ENCODE data around the gene SLC15A2. TPM values are rescaled to one million over a fixed set of nuclear protein-coding genes. Genes with fewer than 3 reads are reported as not detected.

SLC15A2 gene
- total RNA-seq, 2 donors from 2014 or later = 7.1 to 7.5 TPM

DNA sequence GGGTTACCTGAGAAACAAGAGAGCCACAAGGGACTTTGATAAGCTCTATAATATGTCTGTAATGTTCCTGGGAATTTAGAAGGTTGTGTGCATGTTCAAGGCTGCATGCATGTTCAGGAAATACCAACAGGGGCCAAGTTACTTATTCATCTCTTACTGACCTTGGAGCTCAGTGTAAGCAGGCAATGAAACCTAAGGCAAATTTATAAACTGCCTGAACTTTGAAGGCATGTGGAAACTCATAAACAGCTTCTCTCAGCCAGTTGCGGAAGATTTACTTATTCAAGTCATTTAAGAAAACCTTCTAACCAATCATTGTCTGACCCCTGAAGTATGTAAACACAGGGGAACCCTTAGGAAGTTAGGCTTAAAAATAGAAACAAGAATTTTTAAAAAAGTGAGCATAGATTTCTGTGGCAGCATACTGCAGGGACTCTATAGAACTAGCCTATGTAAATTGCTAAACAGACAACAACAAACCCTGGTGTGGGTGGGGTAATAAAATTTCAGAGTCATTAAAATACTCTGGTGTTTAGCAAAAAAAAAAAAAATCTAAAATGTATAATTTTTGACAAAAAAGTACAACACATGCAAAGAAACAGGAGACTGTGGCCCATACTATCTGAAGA is 57.2 kb downstream of the SLC15A2 start:
- Mint-ChIP-seq H3K27me3 (no peaks in the 10 kb centered on the region), H3K4me3 (no peak overlapping the region), H3K9me3 (peaks cover 10% of the 10 kb centered on the region), H3K36me3 (ENCODE audit: low read depth) (no peaks in the 10 kb centered on the region), H3K27ac (no peak overlapping the region), H3K4me1 (no peaks in the 10 kb centered on the region)
- ATAC-seq (replicated peaks) = no peak

DNA sequence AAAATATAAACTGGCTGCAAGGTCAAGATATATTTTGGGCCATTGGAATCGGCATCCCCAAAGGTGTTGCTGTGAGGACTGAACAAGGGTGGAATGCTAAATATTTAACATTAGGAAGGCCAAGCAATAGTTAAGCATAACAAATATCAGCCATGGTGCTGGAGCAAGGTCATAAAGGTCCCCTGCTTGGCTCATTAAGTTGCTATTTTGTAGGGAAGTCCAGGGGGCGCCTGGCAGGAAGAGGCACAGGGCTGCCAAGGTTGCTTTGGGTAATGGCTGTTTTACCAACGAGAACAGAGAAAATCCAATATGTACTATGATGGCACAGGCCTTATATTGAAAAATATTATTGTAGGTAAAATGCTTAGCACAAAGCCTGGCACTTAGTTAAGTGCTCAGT is 62.2 kb downstream of the SLC15A2 start:
- Mint-ChIP-seq H3K4me1 (no peaks in the 10 kb centered on the region), H3K27ac (no peak overlapping the region), H3K27me3 (peaks cover 3% of the 10 kb centered on the region), H3K36me3 (ENCODE audit: low read depth) (no peaks in the 10 kb centered on the region), H3K4me3 (no peak overlapping the region), H3K9me3 (peaks cover 12% of the 10 kb centered on the region)
- ATAC-seq (replicated peaks) = no peak

DNA sequence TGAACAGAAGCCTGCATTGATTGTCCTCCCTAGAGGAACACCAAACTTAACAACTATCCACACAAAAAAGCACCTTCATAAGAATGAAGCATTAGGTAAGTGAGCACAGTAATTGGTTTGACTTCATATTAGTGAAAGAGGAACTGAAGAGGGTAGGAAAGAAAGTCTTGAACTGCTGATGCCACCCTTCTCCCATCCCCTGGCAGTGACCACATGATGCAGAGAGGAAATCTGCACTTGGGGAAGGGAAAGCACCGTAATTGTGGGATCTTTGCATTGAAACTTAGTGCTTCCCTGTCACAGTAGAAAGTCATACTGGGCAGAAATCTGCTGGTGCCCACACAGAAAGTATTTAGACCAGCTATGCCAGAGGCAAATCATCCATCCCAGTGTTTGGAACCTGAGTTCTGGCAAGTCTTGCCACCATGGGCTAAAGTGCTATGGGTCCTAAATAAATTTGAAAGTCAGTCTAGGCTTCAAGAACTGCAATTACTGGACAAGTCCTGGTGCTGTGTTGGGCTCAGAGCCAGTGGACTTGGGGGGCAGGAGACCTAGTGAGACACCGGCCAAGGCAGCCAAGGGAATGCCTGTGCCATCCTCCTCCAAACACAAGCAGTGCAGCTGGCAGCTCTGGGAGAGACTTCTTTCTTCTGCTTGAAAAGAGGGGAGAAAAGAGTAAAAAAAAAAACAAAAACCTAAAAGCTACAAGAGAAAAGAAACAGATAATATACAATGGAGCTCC is 63.6 kb downstream of the SLC15A2 start:
- no peaks in the 10 kb centered on the region for H3K36me3 Mint-ChIP-seq (ENCODE audit: low read depth)
- no peak for ATAC-seq (replicated peaks)
- no peak overlapping the region for H3K4me3 Mint-ChIP-seq
- H3K4me1 Mint-ChIP-seq = no peaks in the 10 kb centered on the region
- no peak overlapping the region for H3K27ac Mint-ChIP-seq
- H3K9me3 Mint-ChIP-seq = peaks cover 10% of the 10 kb centered on the region
- peaks cover 6% of the 10 kb centered on the region for H3K27me3 Mint-ChIP-seq

DNA sequence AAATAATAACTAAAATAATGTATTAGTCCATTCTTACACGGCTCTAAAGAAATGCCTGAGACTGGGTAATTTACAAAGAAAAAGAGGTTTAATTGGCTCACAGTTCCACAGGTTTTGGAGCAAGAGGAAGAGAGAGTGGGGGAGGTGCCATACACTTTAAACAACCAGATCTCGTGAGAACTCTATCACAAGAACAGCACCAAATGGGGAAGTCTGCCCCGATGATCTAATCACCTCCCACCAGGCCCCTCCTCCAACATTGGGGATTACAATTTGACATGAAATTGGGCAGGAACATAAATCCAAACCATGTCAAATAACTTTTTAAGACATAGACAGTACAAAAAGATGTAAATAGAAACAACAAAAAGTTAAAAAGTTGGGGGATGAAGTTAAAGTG is 64.6 kb downstream of the SLC15A2 start:
- Mint-ChIP-seq H3K27me3 (peaks cover 6% of the 10 kb centered on the region), H3K36me3 (ENCODE audit: low read depth) (no peaks in the 10 kb centered on the region), H3K4me3 (no peak overlapping the region), H3K4me1 (no peaks in the 10 kb centered on the region), H3K27ac (no peak overlapping the region), H3K9me3 (peaks cover 12% of the 10 kb centered on the region)
- ATAC-seq (replicated peaks) = no peak

DNA sequence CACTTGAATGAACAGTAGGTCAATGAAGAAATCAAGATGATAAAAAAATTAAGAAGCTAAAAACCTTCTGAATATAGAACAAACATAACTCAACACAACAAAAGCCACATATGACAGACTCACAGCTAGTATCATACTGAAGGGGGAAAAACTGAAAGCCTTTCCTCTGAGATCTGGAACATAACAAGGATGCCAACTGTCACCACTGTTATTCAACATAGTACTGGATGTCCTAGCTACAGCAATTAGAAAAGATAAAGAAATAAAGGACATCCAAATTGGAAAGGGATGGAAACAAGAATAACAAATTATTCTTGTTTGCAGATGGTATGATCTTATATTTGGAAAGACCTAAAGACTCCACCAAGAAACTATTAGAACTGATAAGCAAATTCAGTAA is 67.1 kb downstream of the SLC15A2 start:
- ATAC-seq (replicated peaks) = no peak
- Mint-ChIP-seq H3K4me1 (no peaks in the 10 kb centered on the region), H3K27ac (no peak overlapping the region), H3K9me3 (peaks cover 13% of the 10 kb centered on the region), H3K36me3 (ENCODE audit: low read depth) (no peaks in the 10 kb centered on the region), H3K4me3 (no peak overlapping the region), H3K27me3 (peaks cover 6% of the 10 kb centered on the region)

DNA sequence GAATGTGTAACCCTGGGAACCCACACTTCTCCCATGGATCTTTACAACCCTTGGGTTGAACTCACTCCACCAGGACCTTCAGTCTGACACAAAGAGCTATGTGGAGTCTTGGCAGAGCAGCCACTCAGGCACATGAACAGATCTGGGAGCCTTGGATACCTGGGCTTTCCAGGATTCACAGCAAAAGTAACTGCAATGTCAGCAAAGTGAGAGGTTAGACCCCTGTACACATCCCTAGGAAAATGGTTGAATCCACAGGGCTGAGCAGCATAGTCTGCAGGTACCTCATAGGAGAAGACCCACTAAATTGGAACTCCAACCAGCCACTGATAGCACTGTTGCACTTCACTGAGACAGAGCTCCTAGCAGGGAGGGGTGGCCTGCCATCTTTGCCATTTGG is 68.2 kb downstream of the SLC15A2 start:
- ATAC-seq (replicated peaks) = no peak
- no peak overlapping the region for H3K4me3 Mint-ChIP-seq

DNA sequence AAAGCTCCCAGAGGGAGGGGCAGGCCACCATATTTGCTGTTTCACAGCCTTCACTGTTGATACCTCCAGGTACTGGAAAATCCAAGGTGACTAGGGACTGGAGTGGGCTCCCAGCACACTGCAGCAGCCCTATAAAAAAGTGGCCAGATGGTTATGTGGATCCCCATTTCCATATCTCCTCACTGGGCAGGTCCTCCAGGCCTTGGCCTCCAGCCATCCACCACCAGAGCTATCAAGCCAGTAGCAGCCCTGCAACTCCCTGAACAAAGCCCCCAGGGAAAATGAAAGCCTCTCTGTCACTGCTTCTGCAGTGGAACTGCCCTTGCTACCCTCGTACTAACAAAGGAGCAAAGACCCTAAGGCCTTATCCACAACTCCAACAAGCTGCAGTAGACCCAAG is 69.4 kb downstream of the SLC15A2 start:
- H3K27ac Mint-ChIP-seq = no peak overlapping the region
- peaks cover 6% of the 10 kb centered on the region for H3K27me3 Mint-ChIP-seq
- H3K4me3 Mint-ChIP-seq = no peak overlapping the region
- peaks cover 13% of the 10 kb centered on the region for H3K9me3 Mint-ChIP-seq
- H3K36me3 Mint-ChIP-seq (ENCODE audit: low read depth) = no peaks in the 10 kb centered on the region
- no peak for ATAC-seq (replicated peaks)
- H3K4me1 Mint-ChIP-seq = no peaks in the 10 kb centered on the region

More for the DNA sequence above, 68.2 kb downstream of the SLC15A2 start:
- no peaks in the 10 kb centered on the region for H3K4me1 Mint-ChIP-seq
- H3K27ac Mint-ChIP-seq = no peak overlapping the region
- H3K36me3 Mint-ChIP-seq (ENCODE audit: low read depth) = no peaks in the 10 kb centered on the region
- H3K27me3 Mint-ChIP-seq = peaks cover 6% of the 10 kb centered on the region
- peaks cover 13% of the 10 kb centered on the region for H3K9me3 Mint-ChIP-seq

DNA sequence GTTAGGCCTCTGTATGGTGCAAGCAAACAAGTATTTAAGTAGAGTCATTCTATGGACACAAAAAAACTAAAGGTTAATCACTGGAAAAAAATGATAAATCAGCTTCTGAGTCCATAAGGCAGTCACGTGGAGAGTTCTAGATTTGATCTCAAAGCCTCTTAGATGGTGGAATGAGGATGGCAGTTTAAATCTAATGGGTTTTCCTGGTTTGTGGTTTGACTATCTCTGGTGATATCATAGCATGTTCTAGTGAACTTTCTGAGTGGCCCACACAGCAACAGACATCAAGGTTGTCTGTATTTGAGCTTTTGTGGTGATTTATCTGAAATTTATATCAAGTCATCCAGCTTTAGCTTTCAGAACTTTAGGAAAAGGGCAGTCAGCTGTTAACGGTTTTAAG is 75.4 kb downstream of the SLC15A2 start:
- Mint-ChIP-seq H3K27me3 (no peaks in the 10 kb centered on the region), H3K4me1 (no peaks in the 10 kb centered on the region), H3K27ac (no peak overlapping the region), H3K4me3 (no peak overlapping the region), H3K36me3 (ENCODE audit: low read depth) (no peaks in the 10 kb centered on the region), H3K9me3 (no peaks in the 10 kb centered on the region)
- ATAC-seq (replicated peaks) = no peak

DNA sequence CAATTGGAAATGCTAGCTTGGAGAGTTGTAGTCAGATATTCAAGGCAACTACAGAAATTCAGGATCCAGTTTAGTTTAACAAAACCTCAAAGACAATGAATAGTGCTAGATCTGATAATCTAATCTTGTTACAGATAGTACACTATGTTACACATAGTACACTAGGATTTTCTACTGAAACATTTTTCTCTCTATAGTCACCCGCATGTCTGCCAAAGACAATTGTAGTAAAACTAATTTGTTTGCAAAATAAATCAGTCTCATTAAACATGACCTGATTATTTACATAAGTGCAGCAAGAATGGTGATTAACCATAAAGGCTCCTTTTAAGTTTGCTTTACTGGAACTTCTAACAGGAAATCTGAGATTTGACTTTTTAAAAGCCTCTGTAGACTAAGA is 75.8 kb downstream of the SLC15A2 start:
- no peaks in the 10 kb centered on the region for H3K4me1 Mint-ChIP-seq
- H3K4me3 Mint-ChIP-seq = no peak overlapping the region
- no peak for ATAC-seq (replicated peaks)
- H3K27ac Mint-ChIP-seq = no peak overlapping the region
- H3K9me3 Mint-ChIP-seq = no peaks in the 10 kb centered on the region
- no peaks in the 10 kb centered on the region for H3K36me3 Mint-ChIP-seq (ENCODE audit: low read depth)
- no peaks in the 10 kb centered on the region for H3K27me3 Mint-ChIP-seq

DNA sequence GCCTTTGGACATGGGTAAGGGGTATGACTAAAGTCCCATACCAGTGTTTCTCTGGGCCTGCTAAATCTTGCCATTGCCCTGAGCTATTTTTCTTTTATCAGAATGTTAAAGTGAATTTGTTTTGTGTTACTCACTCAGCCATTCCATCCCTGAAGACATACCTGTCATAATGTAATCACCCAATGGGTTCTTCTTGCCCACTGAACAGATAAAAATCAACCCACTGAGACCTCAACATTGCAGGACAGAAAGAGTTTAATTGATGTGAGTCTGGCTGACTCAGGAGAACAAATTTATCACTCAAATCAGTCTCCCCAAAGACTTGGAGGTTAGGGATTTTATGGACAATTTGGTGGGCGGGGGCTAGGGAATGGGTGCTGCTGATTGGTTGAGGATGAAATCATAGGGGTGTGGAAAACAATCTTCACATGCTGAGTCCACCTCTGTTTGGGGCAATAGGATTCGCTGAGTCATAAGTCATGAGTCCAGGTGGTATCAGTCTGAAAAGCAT is 80.5 kb downstream of the SLC15A2 start:
- Mint-ChIP-seq H3K4me3 (no peak overlapping the region), H3K4me1 (no peaks in the 10 kb centered on the region), H3K36me3 (ENCODE audit: low read depth) (no peaks in the 10 kb centered on the region), H3K27ac (no peak overlapping the region), H3K27me3 (no peaks in the 10 kb centered on the region), H3K9me3 (peaks cover 4% of the 10 kb centered on the region)
- ATAC-seq (replicated peaks) = no peak

DNA sequence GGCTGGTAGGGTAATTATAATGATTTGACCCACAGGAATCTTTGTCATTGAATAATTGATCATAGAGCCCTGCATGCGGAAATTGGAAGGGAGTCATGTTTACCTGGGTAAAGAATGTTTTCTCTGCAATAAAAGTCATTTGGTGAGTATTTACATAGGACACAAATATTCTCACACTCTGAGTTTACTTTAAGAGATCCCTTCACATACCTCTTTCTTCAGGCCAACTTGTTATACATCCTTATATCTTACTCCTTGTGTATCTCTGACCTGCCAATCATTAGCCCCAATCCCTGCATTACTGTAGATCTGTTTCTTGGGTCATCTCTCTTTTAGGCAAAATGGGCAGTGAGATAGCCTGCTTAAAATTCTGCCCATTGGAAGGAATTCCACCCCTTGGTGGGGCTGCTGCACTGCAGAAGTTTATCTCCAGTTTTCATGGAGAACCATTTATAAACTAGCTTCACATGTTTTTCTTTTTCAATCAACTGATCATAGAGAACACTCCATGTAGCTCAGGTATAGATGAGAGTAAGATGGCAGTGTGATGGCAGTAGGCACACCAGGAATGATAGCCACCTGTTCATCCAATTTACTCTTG is 81.6 kb downstream of the SLC15A2 start:
- H3K27me3 Mint-ChIP-seq = no peaks in the 10 kb centered on the region
- no peak overlapping the region for H3K4me3 Mint-ChIP-seq
- no peak overlapping the region for H3K27ac Mint-ChIP-seq
- no peak for ATAC-seq (replicated peaks)
- H3K9me3 Mint-ChIP-seq = peaks cover 4% of the 10 kb centered on the region
- no peaks in the 10 kb centered on the region for H3K36me3 Mint-ChIP-seq (ENCODE audit: low read depth)
- H3K4me1 Mint-ChIP-seq = no peaks in the 10 kb centered on the region

DNA sequence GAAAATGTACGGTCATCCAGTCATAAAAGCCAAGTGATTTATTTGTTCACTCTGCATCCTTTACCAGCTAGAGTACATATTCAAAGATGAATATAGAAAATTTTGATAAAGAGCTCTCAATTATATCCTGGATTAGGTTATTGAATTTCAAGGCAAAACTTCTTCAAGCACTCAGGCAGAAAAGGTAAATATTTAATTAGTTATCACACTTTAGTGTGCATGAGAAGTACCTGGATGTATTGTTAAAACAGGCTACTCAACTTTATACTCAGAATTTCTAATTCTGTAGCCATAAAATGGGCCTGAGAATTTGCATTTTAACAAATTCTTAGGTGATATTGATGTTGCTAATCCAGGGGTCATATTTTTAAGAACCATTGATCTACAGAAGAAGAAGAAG is 82.5 kb downstream of the SLC15A2 start:
- Mint-ChIP-seq H3K36me3 (ENCODE audit: low read depth) (no peaks in the 10 kb centered on the region), H3K9me3 (peaks cover 4% of the 10 kb centered on the region), H3K4me1 (no peaks in the 10 kb centered on the region), H3K27ac (no peak overlapping the region), H3K4me3 (no peak overlapping the region), H3K27me3 (no peaks in the 10 kb centered on the region)
- no peak for ATAC-seq (replicated peaks)

DNA sequence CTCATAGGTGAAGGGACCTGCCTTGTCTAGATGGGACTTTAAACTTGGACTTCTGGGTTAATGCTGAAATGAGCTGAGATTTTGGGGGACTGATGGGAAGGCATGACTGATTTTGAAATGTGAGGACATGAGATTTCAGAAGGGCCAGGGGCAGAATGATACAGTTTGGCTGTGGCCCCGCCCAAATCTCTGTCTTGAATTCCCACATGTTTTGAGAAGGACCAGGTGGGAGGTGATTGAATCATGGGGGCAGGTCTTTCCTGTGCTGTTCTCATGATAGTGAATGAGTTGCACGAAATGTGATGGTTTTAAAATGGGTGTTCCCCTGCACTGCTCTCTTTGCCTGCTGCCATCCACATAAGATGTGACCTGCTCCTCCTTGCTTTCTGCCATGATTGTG is 85.0 kb downstream of the SLC15A2 start:
- Mint-ChIP-seq H3K4me1 (no peaks in the 10 kb centered on the region), H3K36me3 (ENCODE audit: low read depth) (no peaks in the 10 kb centered on the region)
- no peak for ATAC-seq (replicated peaks)

DNA sequence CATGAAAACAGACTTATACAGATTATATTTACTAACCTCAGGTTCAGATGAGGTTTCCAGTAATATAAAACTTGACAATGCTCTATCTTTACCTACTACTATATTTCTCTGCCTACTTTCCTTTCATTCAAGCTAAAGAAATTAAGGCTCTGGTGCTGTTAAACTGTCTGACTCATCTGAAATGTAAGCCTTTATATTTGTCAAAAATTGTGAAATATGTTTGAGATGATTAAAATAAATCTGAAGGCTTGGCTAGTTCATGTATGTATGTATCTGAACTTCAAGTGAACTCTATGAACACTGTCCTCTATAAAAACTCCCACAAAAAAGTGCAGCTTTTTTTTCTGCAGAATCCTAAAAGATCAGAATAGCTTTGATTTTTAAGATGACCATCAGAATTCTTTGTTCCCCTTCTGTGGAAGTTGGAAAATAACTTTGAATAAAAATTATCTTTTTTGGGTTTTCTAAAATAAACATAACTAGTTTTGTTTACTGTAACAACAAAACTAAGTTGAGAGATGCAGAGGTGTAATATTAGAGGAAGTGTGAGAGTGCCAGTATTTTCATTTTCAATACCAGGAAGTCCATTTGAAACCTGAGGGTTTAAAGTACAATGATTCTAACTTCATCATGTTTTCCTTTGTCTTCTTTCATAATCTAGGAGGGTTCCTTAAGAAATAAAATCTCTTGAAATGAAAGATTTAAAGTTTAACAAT is 85.7 kb downstream of the SLC15A2 start:
- H3K36me3 Mint-ChIP-seq (ENCODE audit: low read depth) = no peaks in the 10 kb centered on the region
- no peaks in the 10 kb centered on the region for H3K27me3 Mint-ChIP-seq
- H3K4me3 Mint-ChIP-seq = no peak overlapping the region
- H3K9me3 Mint-ChIP-seq = peaks cover 17% of the 10 kb centered on the region
- H3K27ac Mint-ChIP-seq = no peak overlapping the region
- ATAC-seq (replicated peaks) = no peak
- H3K4me1 Mint-ChIP-seq = no peaks in the 10 kb centered on the region

More for the DNA sequence above, 85.0 kb downstream of the SLC15A2 start:
- Mint-ChIP-seq H3K4me3 (no peak overlapping the region), H3K27me3 (no peaks in the 10 kb centered on the region), H3K9me3 (peaks cover 13% of the 10 kb centered on the region), H3K27ac (no peak overlapping the region)

Measured in activated T-helper 17 cell treated with anti-CD3 and anti-CD28 coated beads, Interleukin-2, amount 50 U/mL, for 72 hours (primary cell).